Naive thymus-derived CD8-positive, alpha-beta T cell (primary cell): ENCODE data around the gene PFN3. TPM values are rescaled to one million over a fixed set of nuclear protein-coding genes. Genes with fewer than 3 reads are reported as not detected.

ENCODE experiments used
- ATAC-seq, 2 donors: fragments of 150-1000 bp; cut with Tn5 transposase in 1 of 2; sonication (Bioruptor Pico), chemical (Tn5 transposase) in 1 of 2; 1 replicate in 1 of 2; 2 replicates in 1 of 2; pipeline ENCODE4 v1.10.0; 2021; ENCODE audit warnings: mild to moderate bottlenecking in 2 of 2, moderate library complexity in 2 of 2
- POLR2A ChIA-PET: fragments of 350-600 bp; sonication (Branson Sonifier 250); formaldehyde crosslinking; loops from one replicate; lab custom pipeline; 2021; ENCODE audit warnings: antibody characterized with exemption; lab: Charles Lee
- DNase-seq, 10 donors: peaks; one replicate each; pipeline versions ENCODE4 v3.0.0 to v3.0.0-alpha.2; 2020 to 2022
- H3K27ac Mint-ChIP-seq, 10 donors: one replicate each; pipeline ENCODE4 v1.8.0; 2020 to 2022; ENCODE audit warnings: mild to moderate bottlenecking in 10 of 10, mixed read lengths in 10 of 10, moderate library complexity in 4 of 10, inconsistent platforms in 1 of 10
- H3K27me3 Mint-ChIP-seq, 5 donors: one replicate each; pipeline ENCODE4 v1.8.0; 2021 to 2022; ENCODE audit warnings: mixed read lengths in 5 of 5
- H3K36me3 Mint-ChIP-seq, 3 donors: one replicate each; pipeline ENCODE4 v1.8.0; 2020 to 2022; ENCODE audit warnings: mixed read lengths in 3 of 3, mild to moderate bottlenecking in 2 of 3, inconsistent platforms in 1 of 3
- H3K4me1 Mint-ChIP-seq, 4 donors: one replicate each; pipeline ENCODE4 v1.8.0; 2021 to 2022; ENCODE audit warnings: mixed read lengths in 4 of 4
- H3K4me3 Mint-ChIP-seq, 10 donors: one replicate each; pipeline ENCODE4 v1.8.0; 2020 to 2022; ENCODE audit warnings: mild to moderate bottlenecking in 10 of 10, mixed read lengths in 10 of 10, moderate library complexity in 6 of 10, inconsistent platforms in 1 of 10
- H3K9me3 Mint-ChIP-seq, 9 donors: one replicate each; pipeline ENCODE4 v1.8.0; 2020 to 2022; ENCODE audit warnings: mixed read lengths in 9 of 9, mild to moderate bottlenecking in 3 of 9, inconsistent platforms in 1 of 9, moderate library complexity in 1 of 9
- polyA plus RNA-seq, 3 donors: library from polyadenylated mRNA; unstranded; fragments of 300-500 nt; fragmentation: Illumina TruSeq; gene quantifications; one replicate each; pipeline ENCODE4 v1.2.3, GENCODE V29; 2021
- total RNA-seq, 8 experiments: library from RNA in 2 of 8; stranded (reverse) in 2 of 8; gene quantifications; one replicate each; pipeline ENCODE4 v1.2.3 and lab custom pipeline; 2021 to 2026

PFN3 gene
- total and polyA plus RNA-seq, 5 experiments from 2014 or later: not detected

GRCh38 chr5:177402271-177403043 lies 2.0 kb upstream of the PFN3 start:
- ATAC-seq (peak; percentile 44 to 53), DNase-seq (peak; percentile 45 to 82 (median 54))
- H3K4me1 Mint-ChIP-seq: peaks cover 2 to 47% (median 36%) of the 10 kb centered on the region in 4 donors
- no peaks in the 10 kb centered on the region for H3K9me3 Mint-ChIP-seq
- POLR2A ChIA-PET: interaction anchor here (0.6 to 34.6 kb wide), 17 partner anchors 9 to 98 kb away, joined by 3 to 1530 read pairs (median 4); partner anchors contain the start of genes GRK6, MXD3, PDLIM7 and PRR7
- H3K36me3 Mint-ChIP-seq: no peaks in the 10 kb centered on the region
- H3K27ac Mint-ChIP-seq: peak overlapping the region in 4 of 10 donors; percentile 51 to 88 (median 58)
- H3K4me3 Mint-ChIP-seq: peak overlapping the region; percentile 75 to 89 (median 82)
- peaks cover 0 to 9% (median 0%) of the 10 kb centered on the region in 5 donors for H3K27me3 Mint-ChIP-seq

DNA sequence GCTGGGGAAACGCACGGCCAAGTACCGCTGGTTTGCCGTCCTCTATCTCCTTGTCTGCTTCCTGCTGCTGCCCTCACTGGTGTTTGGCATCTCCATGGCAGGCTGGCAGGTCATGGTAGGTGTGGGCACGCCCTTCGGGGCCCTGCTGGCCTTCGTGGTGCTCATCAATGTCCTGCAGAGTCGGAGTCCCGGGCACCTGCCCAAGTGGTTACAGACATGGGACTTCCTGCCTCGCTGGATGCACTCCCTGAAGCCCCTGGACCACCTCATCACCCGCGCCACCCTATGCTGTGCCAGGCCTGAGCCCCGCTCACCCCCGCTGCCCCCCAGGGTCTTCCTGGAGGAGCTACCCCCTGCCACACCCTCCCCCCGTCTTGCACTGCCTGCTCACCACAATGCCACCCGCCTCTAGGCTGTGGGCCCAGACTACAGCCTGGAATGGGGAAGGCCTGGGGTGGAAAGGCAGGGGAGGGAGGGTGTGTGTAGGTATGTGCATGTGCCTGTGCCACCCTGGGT lies 2.5 kb downstream of the PFN3 start:
- H3K4me1 Mint-ChIP-seq: peaks cover 2 to 17% (median 9%) of the 10 kb centered on the region in 4 donors
- peaks cover 0 to 8% (median 0%) of the 10 kb centered on the region in 5 donors for H3K27me3 Mint-ChIP-seq
- no peak overlapping the region for H3K4me3 Mint-ChIP-seq
- no peaks in the 10 kb centered on the region for H3K36me3 Mint-ChIP-seq
- H3K9me3 Mint-ChIP-seq: no peaks in the 10 kb centered on the region
- DNase-seq (no peak), ATAC-seq (no peak)
- peak overlapping the region in 1 of 10 donors; percentile 82 for H3K27ac Mint-ChIP-seq
- POLR2A ChIA-PET: interaction anchor here (0.6 to 1.8 kb wide), 2 partner anchors 100 to 151 kb away, joined by 3 to 5 read pairs; partner anchors contain the start of gene PDLIM7

GRCh38 chr5:177396807-177397206 lies 3.7 kb downstream of the PFN3 start:
- no peak for DNase-seq
- Mint-ChIP-seq H3K36me3 (no peaks in the 10 kb centered on the region), H3K27me3 (peaks cover 0 to 6% (median 0%) of the 10 kb centered on the region in 5 donors), H3K4me1 (peaks cover 0 to 7% (median 1%) of the 10 kb centered on the region in 4 donors), H3K9me3 (no peaks in the 10 kb centered on the region), H3K4me3 (no peak overlapping the region), H3K27ac (no peak overlapping the region)
- ATAC-seq: no peak
- POLR2A ChIA-PET: interaction anchor here (1.8 kb wide), 1 partner anchor 101 kb away, joined by 5 read pairs; the partner anchor contains the start of gene PDLIM7

- no peak for ATAC-seq
- Mint-ChIP-seq H3K4me3 (no peak overlapping the region), H3K9me3 (no peaks in the 10 kb centered on the region), H3K36me3 (no peaks in the 10 kb centered on the region), H3K27me3 (no peaks in the 10 kb centered on the region), H3K4me1 (peaks cover 4 to 11% (median 6%) of the 10 kb centered on the region in 4 donors), H3K27ac (no peak overlapping the region)
- no peak for DNase-seq
- POLR2A ChIA-PET: no interaction called here
Observed at GRCh38 chr5:177396078-177396477, 4.4 kb downstream of the PFN3 start.

- no peak overlapping the region for H3K4me3 Mint-ChIP-seq
- H3K27me3 Mint-ChIP-seq: peaks cover 0 to 2% (median 0%) of the 10 kb centered on the region in 5 donors
- no peak for ATAC-seq
- H3K36me3 Mint-ChIP-seq: no peaks in the 10 kb centered on the region
- H3K4me1 Mint-ChIP-seq: peaks cover 14 to 31% (median 25%) of the 10 kb centered on the region in 4 donors
- DNase-seq: no peak
- H3K27ac Mint-ChIP-seq: no peak overlapping the region
- H3K9me3 Mint-ChIP-seq: no peaks in the 10 kb centered on the region
- POLR2A ChIA-PET: interaction anchor here (1.6 to 1.9 kb wide), 2 partner anchors 58 to 61 kb away, joined by 4 to 5 read pairs; no protein-coding TSS in a partner anchor
Observed at GRCh38 chr5:177393990-177394389, 6.5 kb downstream of the PFN3 start.

DNA sequence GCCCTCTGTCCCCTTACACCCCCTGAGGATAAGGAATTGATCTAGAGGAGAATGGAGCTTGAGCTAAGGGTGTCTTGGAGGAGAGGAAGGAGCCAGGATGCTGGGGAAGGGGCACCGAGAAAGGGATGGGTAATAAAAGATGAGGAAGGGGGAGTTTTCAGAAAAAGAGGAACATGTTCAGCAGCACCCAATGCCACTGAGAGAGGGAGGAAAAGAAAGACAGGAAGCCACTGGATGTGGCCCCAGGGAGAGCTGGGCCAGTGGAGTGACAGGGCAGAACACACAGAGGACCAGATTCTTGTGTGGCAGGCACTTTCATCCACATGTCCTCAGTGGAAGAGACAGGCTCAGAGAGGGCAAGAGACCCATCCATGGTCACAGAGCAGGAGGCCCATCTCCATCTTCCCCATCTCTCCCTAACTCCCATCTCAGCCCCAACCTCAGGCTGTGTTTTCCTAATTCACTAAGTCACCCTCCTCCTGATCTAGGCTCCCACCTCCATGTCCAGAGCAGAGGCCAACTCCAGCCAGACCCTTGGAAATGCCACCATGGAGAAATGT lies 7.2 kb downstream of the PFN3 start:
- ATAC-seq (no peak), DNase-seq (no peak)
- no peaks in the 10 kb centered on the region for H3K36me3 Mint-ChIP-seq
- no peaks in the 10 kb centered on the region for H3K9me3 Mint-ChIP-seq
- peaks cover 0 to 3% (median 0%) of the 10 kb centered on the region in 5 donors for H3K27me3 Mint-ChIP-seq
- H3K4me3 Mint-ChIP-seq: no peak overlapping the region
- peak overlapping the region in 1 of 10 donors; percentile 31 for H3K27ac Mint-ChIP-seq
- POLR2A ChIA-PET: interaction anchor here (1.4 to 1.6 kb wide), 2 partner anchors 10 to 62 kb away, joined by 5 read pairs; no protein-coding TSS in a partner anchor
- peaks cover 19 to 38% (median 32%) of the 10 kb centered on the region in 4 donors for H3K4me1 Mint-ChIP-seq

DNA sequence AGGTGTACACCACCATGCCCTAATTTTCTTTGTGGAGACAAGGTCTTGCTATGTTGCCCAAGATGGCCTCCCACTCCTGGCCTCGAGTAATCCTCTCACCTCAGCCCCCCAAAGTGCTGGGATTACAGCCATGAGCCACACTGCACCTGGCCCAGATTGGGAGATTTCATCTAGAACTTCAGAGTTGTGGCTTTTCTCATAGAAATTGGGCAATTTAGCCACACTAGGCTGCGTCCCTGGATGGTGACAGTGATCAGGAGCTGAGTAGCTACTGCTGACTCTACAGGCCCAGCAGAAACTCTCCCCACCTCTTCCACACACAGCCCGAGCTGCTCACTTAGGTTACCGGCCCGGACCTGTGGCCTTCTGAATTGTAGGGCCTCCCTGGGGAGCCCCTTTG lies 7.7 kb downstream of the PFN3 start:
- Mint-ChIP-seq H3K36me3 (no peaks in the 10 kb centered on the region), H3K4me3 (no peak overlapping the region), H3K27ac (no peak overlapping the region), H3K27me3 (peaks cover 0 to 4% (median 0%) of the 10 kb centered on the region in 5 donors), H3K9me3 (no peaks in the 10 kb centered on the region), H3K4me1 (peaks cover 21 to 41% (median 35%) of the 10 kb centered on the region in 4 donors)
- ATAC-seq (no peak), DNase-seq (no peak)
- POLR2A ChIA-PET: interaction anchor here (0.8 to 1.6 kb wide), 3 partner anchors 10 to 63 kb away, joined by 3 to 5 read pairs (median 5); no protein-coding TSS in a partner anchor

GRCh38 chr5:177390363-177391300 lies 9.8 kb downstream of the PFN3 start:
- Mint-ChIP-seq H3K27ac (peak overlapping the region; percentile 46 to 94 (median 82)), H3K27me3 (peaks cover 0 to 4% (median 0%) of the 10 kb centered on the region in 5 donors), H3K9me3 (no peaks in the 10 kb centered on the region), H3K36me3 (no peaks in the 10 kb centered on the region), H3K4me1 (peaks cover 21 to 47% (median 39%) of the 10 kb centered on the region in 4 donors), H3K4me3 (peak overlapping the region in 8 of 10 donors; percentile 23 to 79 (median 55))
- peak; percentile 73 to 93 (median 88) for DNase-seq
- peak; percentile 83 for ATAC-seq
- POLR2A ChIA-PET: interaction anchor here (0.7 to 4.0 kb wide), 18 partner anchors 10 to 126 kb away, joined by 3 to 87 read pairs (median 7); partner anchors contain the start of genes DDX41, GRK6, PDLIM7 and PFN3

GRCh38 chr5:177389241-177390169 lies 11.0 kb downstream of the PFN3 start:
- Mint-ChIP-seq H3K4me1 (peaks cover 25 to 55% (median 47%) of the 10 kb centered on the region in 4 donors), H3K4me3 (peak overlapping the region; percentile 20 to 76 (median 55)), H3K9me3 (no peaks in the 10 kb centered on the region), H3K27me3 (peaks cover 0 to 4% (median 0%) of the 10 kb centered on the region in 5 donors), H3K27ac (peak overlapping the region; percentile 77 to 94 (median 84)), H3K36me3 (no peaks in the 10 kb centered on the region)
- peak in 6 of 10 donors; percentile 31 to 55 (median 46) for DNase-seq
- peak; percentile 76 to 77 for ATAC-seq
- POLR2A ChIA-PET: interaction anchor here (0.7 to 4.0 kb wide), 17 partner anchors 11 to 276 kb away, joined by 3 to 87 read pairs (median 9); partner anchors contain the start of genes GRK6, PDLIM7, PRR7 and RGS14

DNA sequence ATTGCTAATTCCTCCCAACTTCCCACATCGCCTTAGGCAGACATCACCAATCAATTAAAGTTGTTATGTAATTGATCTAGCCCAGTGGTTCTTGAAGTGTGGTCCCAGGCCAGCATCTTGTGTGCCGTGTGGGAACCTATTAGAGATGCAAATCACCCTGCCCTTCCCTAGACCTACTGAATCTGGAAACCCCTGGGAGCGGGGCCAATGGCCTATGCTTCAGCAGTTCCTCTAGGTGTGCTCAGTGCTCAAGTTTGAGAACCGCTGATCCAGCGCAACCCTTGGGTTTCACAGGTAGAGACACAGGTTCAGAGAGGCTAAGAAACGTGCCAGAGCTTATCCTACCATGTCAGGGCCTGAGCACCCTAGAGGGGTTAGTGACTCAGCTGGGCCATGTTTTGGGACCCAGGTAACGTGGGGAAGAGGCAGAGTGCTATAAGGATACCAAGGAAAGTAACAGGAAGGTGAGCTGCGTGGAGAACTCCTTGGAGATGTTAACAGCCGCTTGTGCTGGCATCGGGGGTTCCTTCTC lies 11.9 kb downstream of the PFN3 start:
- Mint-ChIP-seq H3K4me1 (peaks cover 25 to 54% (median 49%) of the 10 kb centered on the region in 4 donors), H3K27me3 (peaks cover 0 to 4% (median 0%) of the 10 kb centered on the region in 5 donors), H3K4me3 (peak overlapping the region in 5 of 10 donors; percentile 39 to 74 (median 57)), H3K36me3 (no peaks in the 10 kb centered on the region), H3K9me3 (no peaks in the 10 kb centered on the region), H3K27ac (peak overlapping the region in 9 of 10 donors; percentile 19 to 94 (median 68))
- DNase-seq (no peak), ATAC-seq (no peak)
- POLR2A ChIA-PET: interaction anchor here (0.7 to 4.0 kb wide), 5 partner anchors 10 to 76 kb away, joined by 3 to 87 read pairs (median 29); partner anchors contain the start of gene PRR7
